ENCODE results near the gene EPN3.

The EPN3 gene

GRCh38 chr17:50538549-50539410 lies 6.2 kb downstream of the EPN3 start:
- TF ChIP-seq FOXM1 (IDR thresholded peaks at IDR 0.05; ENCODE audit: borderline replicate concordance, low read depth) (no peak), TEAD4 (IDR thresholded peaks at IDR 0.05) (no peak), ZBTB7A (IDR thresholded peaks at IDR 0.05; ENCODE audit: low read depth) (no peak), REST (IDR thresholded peaks at IDR 0.05; ENCODE audit: low read depth) (no peak), RAD21 (IDR thresholded peaks at IDR 0.05; ENCODE audit: low read depth) (no peak), CEBPB (IDR thresholded peaks at IDR 0.05) (no peak), CREB1 (IDR thresholded peaks at IDR 0.05; ENCODE audit: low read depth) (no peak), NFIC (IDR thresholded peaks at IDR 0.05) (no peak), TCF12 (IDR thresholded peaks at IDR 0.05; ENCODE audit: low read depth) (no peak)
- TF ChIP-seq, protein P1, sequence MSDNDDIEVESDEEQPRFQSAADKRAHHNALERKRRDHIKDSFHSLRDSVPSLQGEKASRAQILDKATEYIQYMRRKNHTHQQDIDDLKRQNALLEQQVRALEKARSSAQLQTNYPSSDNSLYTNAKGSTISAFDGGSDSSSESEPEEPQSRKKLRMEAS (IDR thresholded peaks at IDR 0.05), result no peak

DNA sequence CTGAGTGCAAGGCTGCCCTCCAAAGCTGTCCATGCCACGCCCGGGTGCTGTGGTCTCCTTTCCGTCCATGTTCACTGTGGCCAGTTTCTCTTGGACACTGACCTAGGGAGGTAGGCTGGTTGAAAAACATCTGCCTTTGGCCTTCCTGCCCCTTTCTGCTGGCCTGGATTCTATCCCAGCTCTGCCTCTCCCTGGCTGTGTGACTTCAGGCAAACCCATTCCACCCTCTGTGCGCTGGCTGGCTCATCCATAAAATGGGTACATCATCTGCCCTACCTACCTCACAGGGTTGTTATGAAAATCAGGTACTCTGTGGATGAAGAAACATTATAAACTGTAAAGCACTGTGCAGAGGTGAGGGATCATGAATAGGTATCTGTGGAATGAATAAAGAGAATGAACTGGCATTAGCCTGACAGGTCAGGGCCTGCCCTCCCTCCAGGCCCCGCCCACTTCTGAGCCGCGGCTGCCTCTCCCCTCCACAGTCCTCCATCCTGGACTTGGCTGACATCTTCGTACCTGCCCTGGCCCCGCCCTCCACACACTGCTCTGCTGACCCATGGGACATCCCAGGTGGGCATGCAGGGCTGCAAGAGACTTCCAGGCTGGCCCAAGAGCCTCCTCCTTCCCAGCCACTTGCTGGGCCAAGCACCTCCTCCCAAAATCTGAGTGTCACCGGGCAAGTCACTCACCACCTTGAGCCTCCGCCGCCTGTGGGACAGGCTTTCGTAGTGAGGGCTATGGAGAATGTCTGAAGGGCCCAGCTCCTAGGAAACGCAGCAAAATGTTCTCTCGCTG lies 7.4 kb downstream of the EPN3 start:
- TF ChIP-seq, protein P1 (IDR thresholded peaks at IDR 0.05), result no peak
- no peak for TF ChIP-seq CREB1 (IDR thresholded peaks at IDR 0.05; ENCODE audit: low read depth)
- TF ChIP-seq FOXM1 (IDR thresholded peaks at IDR 0.05; ENCODE audit: borderline replicate concordance, low read depth), result no peak
- TF ChIP-seq REST (IDR thresholded peaks at IDR 0.05; ENCODE audit: low read depth), result no peak
- TF ChIP-seq NFIC (IDR thresholded peaks at IDR 0.05), result no peak
- no peak for TF ChIP-seq TCF12 (IDR thresholded peaks at IDR 0.05; ENCODE audit: low read depth)
- no peak for TF ChIP-seq YY1 (IDR thresholded peaks at IDR 0.05; ENCODE audit: low read depth)
- TF ChIP-seq ZBTB7A (IDR thresholded peaks at IDR 0.05; ENCODE audit: low read depth), result no peak
- TF ChIP-seq TAF1 (IDR thresholded peaks at IDR 0.05; ENCODE audit: low read depth), result no peak
- TF ChIP-seq USF1 (IDR thresholded peaks at IDR 0.05), result no peak
- no peak for TF ChIP-seq TEAD4 (IDR thresholded peaks at IDR 0.05)
- no peak for TF ChIP-seq EGR1 (IDR thresholded peaks at IDR 0.05)

GRCh38 chr17:50540560-50541401 lies 8.2 kb downstream of the EPN3 start:
- TF ChIP-seq USF1 (IDR thresholded peaks at IDR 0.05) (no peak), CREB1 (IDR thresholded peaks at IDR 0.05; ENCODE audit: low read depth) (no peak), EGR1 (IDR thresholded peaks at IDR 0.05) (no peak), RAD21 (IDR thresholded peaks at IDR 0.05; ENCODE audit: low read depth) (no peak), REST (IDR thresholded peaks at IDR 0.05; ENCODE audit: low read depth) (no peak), EP300 (IDR thresholded peaks at IDR 0.05; ENCODE audit: borderline replicate concordance) (no peak), TCF12 (IDR thresholded peaks at IDR 0.05; ENCODE audit: low read depth) (no peak), CEBPB (IDR thresholded peaks at IDR 0.05) (no peak), TAF1 (IDR thresholded peaks at IDR 0.05; ENCODE audit: low read depth) (no peak), YY1 (IDR thresholded peaks at IDR 0.05; ENCODE audit: low read depth) (no peak), FOXM1 (IDR thresholded peaks at IDR 0.05; ENCODE audit: borderline replicate concordance, low read depth) (no peak)

All from Ishikawa (cell line).